Measurements from ENCODE around the gene CEP350.

CEP350 gene

DNA sequence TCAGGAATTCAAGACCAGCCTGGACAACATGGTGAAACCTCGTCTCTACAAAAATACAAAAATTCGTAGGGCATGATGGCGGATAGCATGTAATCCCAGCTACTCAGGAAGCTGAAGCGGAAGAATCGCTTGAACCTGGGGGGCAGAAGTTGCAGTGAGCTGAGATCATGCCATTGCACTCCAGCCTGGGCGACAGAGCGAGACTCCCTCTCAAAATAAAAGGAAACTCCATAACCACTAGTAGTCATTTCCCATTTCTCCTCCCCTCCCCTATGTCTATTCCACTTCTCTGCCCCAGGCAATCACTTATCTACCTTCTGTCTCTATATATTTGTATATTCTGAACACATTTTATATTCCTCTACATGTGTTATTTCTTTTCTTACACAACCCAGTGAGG, 4.0 kb upstream of the CEP350 start:
- Histone ChIP-seq H3K4me2 (no peak overlapping the region), H3K4me1 (ENCODE audit: low read depth, poor library complexity, severe bottlenecking) (peaks cover 11% of the 10 kb centered on the region), H3K27me3 (ENCODE audit: insufficient read depth, low read depth) (no peaks in the 10 kb centered on the region), H3K27ac (no peak overlapping the region), H3K9ac (no peak overlapping the region), H3K4me3 (IDR thresholded peaks at IDR 0.05; ENCODE audit: insufficient read depth, low read depth, low read length) (no peak overlapping the region), H2AFZ (ENCODE audit: low read depth) (no peak overlapping the region), H4K20me1 (ENCODE audit: insufficient read depth) (peaks cover 4% of the 10 kb centered on the region; the same call in 1 of the 2 replicates), H3K36me3 (ENCODE audit: insufficient read depth) (no peaks in the 10 kb centered on the region), H3K79me2 (ENCODE audit: insufficient read depth, low read depth) (peaks cover 11% of the 10 kb centered on the region)
- TF ChIP-seq, protein P1, sequence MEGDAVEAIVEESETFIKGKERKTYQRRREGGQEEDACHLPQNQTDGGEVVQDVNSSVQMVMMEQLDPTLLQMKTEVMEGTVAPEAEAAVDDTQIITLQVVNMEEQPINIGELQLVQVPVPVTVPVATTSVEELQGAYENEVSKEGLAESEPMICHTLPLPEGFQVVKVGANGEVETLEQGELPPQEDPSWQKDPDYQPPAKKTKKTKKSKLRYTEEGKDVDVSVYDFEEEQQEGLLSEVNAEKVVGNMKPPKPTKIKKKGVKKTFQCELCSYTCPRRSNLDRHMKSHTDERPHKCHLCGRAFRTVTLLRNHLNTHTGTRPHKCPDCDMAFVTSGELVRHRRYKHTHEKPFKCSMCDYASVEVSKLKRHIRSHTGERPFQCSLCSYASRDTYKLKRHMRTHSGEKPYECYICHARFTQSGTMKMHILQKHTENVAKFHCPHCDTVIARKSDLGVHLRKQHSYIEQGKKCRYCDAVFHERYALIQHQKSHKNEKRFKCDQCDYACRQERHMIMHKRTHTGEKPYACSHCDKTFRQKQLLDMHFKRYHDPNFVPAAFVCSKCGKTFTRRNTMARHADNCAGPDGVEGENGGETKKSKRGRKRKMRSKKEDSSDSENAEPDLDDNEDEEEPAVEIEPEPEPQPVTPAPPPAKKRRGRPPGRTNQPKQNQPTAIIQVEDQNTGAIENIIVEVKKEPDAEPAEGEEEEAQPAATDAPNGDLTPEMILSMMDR (conservative IDR thresholded peaks at IDR 0.05; ENCODE audit: low read depth, low read length): no peak

DNA sequence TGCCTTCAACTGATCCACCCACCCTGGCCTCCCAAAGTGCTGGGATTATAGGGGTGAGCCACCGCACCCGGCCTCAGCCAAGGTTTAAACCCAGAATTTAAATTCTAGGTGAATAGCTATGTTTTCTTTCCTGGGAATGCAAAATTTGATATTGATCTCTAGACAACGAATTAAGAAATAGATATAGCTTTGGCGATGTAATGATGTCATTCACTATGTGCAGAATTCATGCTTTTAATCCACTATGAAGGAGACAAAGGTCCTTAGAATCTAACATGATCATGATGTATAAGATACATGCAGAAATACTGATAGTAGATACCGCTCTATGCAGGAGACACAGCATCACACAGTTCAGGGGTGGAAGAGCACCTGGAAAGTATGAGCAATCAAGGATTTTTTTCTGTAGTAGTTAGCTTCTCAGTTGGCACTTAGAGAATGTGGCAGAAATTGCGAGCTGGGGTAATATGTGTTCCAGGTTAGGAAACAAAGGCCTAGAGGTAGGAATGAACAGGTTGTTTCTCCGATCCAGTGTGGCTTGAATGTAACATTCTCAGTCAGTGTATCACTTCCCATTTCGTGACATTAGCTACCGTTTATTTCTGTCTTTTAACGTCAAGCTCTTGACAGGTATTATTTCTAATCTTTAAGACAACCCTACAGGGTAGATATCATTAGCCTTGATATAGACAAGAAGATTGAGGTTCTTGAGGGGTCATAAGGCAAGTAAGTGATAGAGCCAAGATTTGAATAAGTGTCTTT, 3.0 kb upstream of the CEP350 start:
- H3K9ac ChIP-seq: no peak overlapping the region
- H4K20me1 ChIP-seq (ENCODE audit: insufficient read depth): peaks cover 4% of the 10 kb centered on the region; the same call in 1 of the 2 replicates

GRCh38 chr1:179952186-179952585, 2.4 kb upstream of the CEP350 start:
- TF ChIP-seq, protein P1 (conservative IDR thresholded peaks at IDR 0.05; ENCODE audit: low read depth, low read length): no peak
- no peak overlapping the region for H2AFZ ChIP-seq (ENCODE audit: low read depth)

More for the DNA sequence above, 3.0 kb upstream of the CEP350 start:
- Histone ChIP-seq H3K27ac (no peak overlapping the region), H3K79me2 (ENCODE audit: insufficient read depth, low read depth) (peaks cover 20% of the 10 kb centered on the region), H3K4me3 (IDR thresholded peaks at IDR 0.05; ENCODE audit: insufficient read depth, low read depth, low read length) (no peak overlapping the region), H3K4me1 (ENCODE audit: low read depth, poor library complexity, severe bottlenecking) (peaks cover 17% of the 10 kb centered on the region), H2AFZ (ENCODE audit: low read depth) (no peak overlapping the region), H3K36me3 (ENCODE audit: insufficient read depth) (no peaks in the 10 kb centered on the region), H3K4me2 (no peak overlapping the region), H3K27me3 (ENCODE audit: insufficient read depth, low read depth) (no peaks in the 10 kb centered on the region)
- TF ChIP-seq, protein P1 (conservative IDR thresholded peaks at IDR 0.05; ENCODE audit: low read depth, low read length): no peak

GRCh38 chr1:179953974-179954492, 577 bp upstream of the CEP350 start:
- Histone ChIP-seq H3K79me2 (ENCODE audit: insufficient read depth, low read depth) (peaks cover 45% of the 10 kb centered on the region), H3K27me3 (ENCODE audit: insufficient read depth, low read depth) (no peaks in the 10 kb centered on the region), H3K36me3 (ENCODE audit: insufficient read depth) (no peaks in the 10 kb centered on the region), H4K20me1 (ENCODE audit: insufficient read depth) (peaks cover 21% of the 10 kb centered on the region; the same call in 1 of the 2 replicates), H3K4me1 (ENCODE audit: low read depth, poor library complexity, severe bottlenecking) (peaks cover 34% of the 10 kb centered on the region), H2AFZ (ENCODE audit: low read depth) (peak overlapping the region; percentile 95), H3K4me2 (peak overlapping the region; percentile 67), H3K4me3 (IDR thresholded peaks at IDR 0.05; ENCODE audit: insufficient read depth, low read depth, low read length) (peak overlapping the region; percentile 4), H3K9ac (peak overlapping the region; percentile 87), H3K27ac (peak overlapping the region; percentile 75)
- TF ChIP-seq, protein P1 (conservative IDR thresholded peaks at IDR 0.05; ENCODE audit: low read depth, low read length): peak; percentile 70

More at GRCh38 chr1:179952186-179952585, 2.4 kb upstream of the CEP350 start:
- Histone ChIP-seq H3K79me2 (ENCODE audit: insufficient read depth, low read depth) (peaks cover 26% of the 10 kb centered on the region), H3K9ac (no peak overlapping the region), H3K4me2 (no peak overlapping the region), H3K4me3 (IDR thresholded peaks at IDR 0.05; ENCODE audit: insufficient read depth, low read depth, low read length) (no peak overlapping the region), H3K27me3 (ENCODE audit: insufficient read depth, low read depth) (no peaks in the 10 kb centered on the region), H3K27ac (no peak overlapping the region), H3K4me1 (ENCODE audit: low read depth, poor library complexity, severe bottlenecking) (peaks cover 24% of the 10 kb centered on the region), H4K20me1 (ENCODE audit: insufficient read depth) (peaks cover 7% of the 10 kb centered on the region; the same call in 1 of the 2 replicates), H3K36me3 (ENCODE audit: insufficient read depth) (no peaks in the 10 kb centered on the region)

Measured in KMS-11 (cell line).